ENCODE measurements around the gene FBXO30. TPM values are rescaled to one million over a fixed set of nuclear protein-coding genes. Genes with fewer than 3 reads are reported as not detected.
A peak's percentile ranks its signal among the peaks of the same experiment; 100 is the strongest.

FBXO30 gene
- total RNA-seq, 4 donors from 2014 or later: 4.8 to 7.4 (median 6.9) TPM

DNA sequence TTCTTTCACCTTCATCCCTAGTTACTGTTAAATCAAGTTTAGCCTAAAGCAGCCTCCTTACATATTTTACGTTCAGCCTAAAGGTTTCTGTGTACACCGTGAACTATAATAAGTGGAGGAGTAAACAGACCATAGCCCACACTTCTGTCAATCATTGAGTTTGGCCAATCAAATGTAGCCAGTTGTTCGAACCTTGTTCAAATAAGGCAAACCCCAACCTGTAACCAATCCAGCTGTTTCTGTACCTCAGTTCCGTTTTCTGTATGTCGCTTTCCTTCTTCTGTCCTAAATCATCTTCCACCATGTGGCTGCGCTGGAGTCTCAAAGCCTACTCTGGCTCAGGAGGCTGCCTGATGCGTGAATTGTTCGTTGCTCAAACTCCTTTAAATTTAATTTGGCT lies 1.8 kb upstream of the FBXO30 start:
- Histone ChIP-seq H3K27me3 (no peaks in the 10 kb centered on the region), H3K36me3 (no peaks in the 10 kb centered on the region), H3K27ac (peak overlapping the region in 1 of 4 donors; percentile 94), H3K9me3 (no peaks in the 10 kb centered on the region), H3K4me3 (no peak overlapping the region), H3K4me1 (peaks cover 0 to 12% (median 2%) of the 10 kb centered on the region in 4 donors)
- no peak for DNase-seq
- no peak for TF ChIP-seq POLR2A (IDR thresholded peaks at IDR 0.05)
- TF ChIP-seq, protein P1, sequence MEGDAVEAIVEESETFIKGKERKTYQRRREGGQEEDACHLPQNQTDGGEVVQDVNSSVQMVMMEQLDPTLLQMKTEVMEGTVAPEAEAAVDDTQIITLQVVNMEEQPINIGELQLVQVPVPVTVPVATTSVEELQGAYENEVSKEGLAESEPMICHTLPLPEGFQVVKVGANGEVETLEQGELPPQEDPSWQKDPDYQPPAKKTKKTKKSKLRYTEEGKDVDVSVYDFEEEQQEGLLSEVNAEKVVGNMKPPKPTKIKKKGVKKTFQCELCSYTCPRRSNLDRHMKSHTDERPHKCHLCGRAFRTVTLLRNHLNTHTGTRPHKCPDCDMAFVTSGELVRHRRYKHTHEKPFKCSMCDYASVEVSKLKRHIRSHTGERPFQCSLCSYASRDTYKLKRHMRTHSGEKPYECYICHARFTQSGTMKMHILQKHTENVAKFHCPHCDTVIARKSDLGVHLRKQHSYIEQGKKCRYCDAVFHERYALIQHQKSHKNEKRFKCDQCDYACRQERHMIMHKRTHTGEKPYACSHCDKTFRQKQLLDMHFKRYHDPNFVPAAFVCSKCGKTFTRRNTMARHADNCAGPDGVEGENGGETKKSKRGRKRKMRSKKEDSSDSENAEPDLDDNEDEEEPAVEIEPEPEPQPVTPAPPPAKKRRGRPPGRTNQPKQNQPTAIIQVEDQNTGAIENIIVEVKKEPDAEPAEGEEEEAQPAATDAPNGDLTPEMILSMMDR (IDR thresholded peaks at IDR 0.05): no peak

- peak overlapping the region; percentile 80 to 96 (median 90) for H3K27ac ChIP-seq
- H3K4me1 ChIP-seq: peaks cover 0 to 12% (median 2%) of the 10 kb centered on the region in 4 donors
- DNase-seq: no peak
- no peak for TF ChIP-seq POLR2A (IDR thresholded peaks at IDR 0.05)
- TF ChIP-seq, protein P1 (IDR thresholded peaks at IDR 0.05): no peak
- H3K4me3 ChIP-seq: peak overlapping the region; percentile 53 to 92 (median 74)
- no peaks in the 10 kb centered on the region for H3K27me3 ChIP-seq
- no peaks in the 10 kb centered on the region for H3K9me3 ChIP-seq
- H3K36me3 ChIP-seq: no peaks in the 10 kb centered on the region
Measured at GRCh38 chr6:145815309-145816274, 997 bp upstream of the FBXO30 start.

GRCh38 chr6:145814035-145814500 lies 527 bp downstream of the FBXO30 start:
- peak in 1 of 3 donors; percentile 59 for DNase-seq
- no peaks in the 10 kb centered on the region for H3K27me3 ChIP-seq
- peaks cover 0 to 12% (median 2%) of the 10 kb centered on the region in 4 donors for H3K4me1 ChIP-seq
- peak overlapping the region; percentile 53 to 92 (median 74) for H3K4me3 ChIP-seq
- H3K36me3 ChIP-seq: no peaks in the 10 kb centered on the region
- peak overlapping the region; percentile 80 to 96 (median 90) for H3K27ac ChIP-seq
- H3K9me3 ChIP-seq: no peaks in the 10 kb centered on the region
- no peak for TF ChIP-seq POLR2A (IDR thresholded peaks at IDR 0.05)
- TF ChIP-seq, protein P1 (IDR thresholded peaks at IDR 0.05): no peak

DNA sequence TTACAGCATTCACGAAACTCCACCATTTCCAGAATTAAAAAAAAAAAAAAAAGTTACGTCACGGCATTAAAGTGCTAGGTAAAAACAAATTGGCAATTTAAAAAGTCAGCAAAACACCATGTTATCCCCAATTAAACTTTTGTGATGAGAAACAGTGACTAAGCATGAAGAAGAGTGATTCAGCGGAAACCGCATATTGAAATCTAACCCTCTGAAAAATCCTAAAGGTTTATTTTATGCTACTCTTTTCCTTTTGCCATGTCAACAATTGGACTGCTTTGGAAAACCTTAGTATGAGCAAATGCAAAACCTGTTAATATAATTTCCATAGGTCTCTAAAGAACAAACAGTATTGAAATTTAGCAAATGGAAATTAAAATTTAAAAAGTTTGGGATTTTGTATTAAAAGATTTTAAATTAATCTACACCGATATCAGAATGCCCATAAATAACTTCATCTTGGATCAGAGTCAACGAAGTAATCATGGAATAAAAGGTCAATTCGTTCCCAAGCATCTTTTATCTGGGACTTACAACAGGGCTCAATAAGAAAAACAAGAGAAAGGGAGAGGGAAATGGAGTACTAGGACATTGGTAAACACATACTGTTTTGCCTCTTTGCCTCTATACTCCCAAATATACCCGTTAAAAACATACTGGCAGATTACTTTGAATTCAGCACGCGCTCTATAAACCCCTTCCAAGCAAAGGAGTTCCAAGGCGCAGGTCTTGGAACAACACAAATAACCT lies 1.1 kb downstream of the FBXO30 start:
- TF ChIP-seq, protein P1 (IDR thresholded peaks at IDR 0.05): no peak
- no peak for TF ChIP-seq POLR2A (IDR thresholded peaks at IDR 0.05)
- Histone ChIP-seq H3K4me3 (peak overlapping the region; percentile 53 to 92 (median 74)), H3K4me1 (peaks cover 0 to 12% (median 2%) of the 10 kb centered on the region in 4 donors), H3K27ac (peak overlapping the region; percentile 80 to 96 (median 90)), H3K9me3 (no peaks in the 10 kb centered on the region), H3K36me3 (no peaks in the 10 kb centered on the region), H3K27me3 (no peaks in the 10 kb centered on the region)
- no peak for DNase-seq

- no peaks in the 10 kb centered on the region for H3K27me3 ChIP-seq
- H3K36me3 ChIP-seq: no peaks in the 10 kb centered on the region
- TF ChIP-seq POLR2A (IDR thresholded peaks at IDR 0.05): no peak
- TF ChIP-seq, protein P1 (IDR thresholded peaks at IDR 0.05): no peak
- peaks cover 0 to 12% (median 2%) of the 10 kb centered on the region in 4 donors for H3K4me1 ChIP-seq
- no peaks in the 10 kb centered on the region for H3K9me3 ChIP-seq
- no peak overlapping the region for H3K27ac ChIP-seq
- DNase-seq: no peak
- H3K4me3 ChIP-seq: no peak overlapping the region
Measured at GRCh38 chr6:145811741-145812140, 2.9 kb downstream of the FBXO30 start.

All from Peyer's patch (tissue), 4 donors.